Posterior vena cava (tissue), 2 donors: ENCODE results near the gene FGF22. TPM values are rescaled to one million over a fixed set of nuclear protein-coding genes. Genes with fewer than 3 reads are reported as not detected.
"Not testable (repeated sequence)": the region's sequence is repeated elsewhere in the genome, so short reads cannot be mapped to it uniquely, and the experiment has no call there.

Experiments used
- DNase-seq: peaks from one replicate; pipeline ENCODE4 v3.0.0-alpha.2; 2020; ENCODE audit warnings: low spot score
- intact Hi-C, 2 donors: fragments of 100-400 bp; cut with DNase I; formaldehyde crosslinking; loops; one replicate each; pipeline versions ENCODE4 v1.14.1 to v1.14.2; 2022 to 2023
- total RNA-seq, 2 donors: library from RNA; stranded (reverse); fragmentation: NEBNext Ultra II Directional; extraction: Animal tissue kit (Norgen Biotek cat#: 25700); gene quantifications; one replicate each; pipeline ENCODE4 v1.2.1, GENCODE V29; 2021
- donor health status: DM: yes; HTN: yes; CAD: no.
- donor health status: DM: yes; HTN: yes; CAD: no.

Gene FGF22
- total RNA-seq, 2 donors from 2014 or later = 0.37 TPM; not detected in 1

- no peak for DNase-seq
- intact Hi-C loops = no loop called here
Observed at GRCh38 chr19:651991-652390, 12.3 kb downstream of the FGF22 start.

GRCh38 chr19:652467-653389 is 13.0 kb downstream of the FGF22 start:
- intact Hi-C loops = no loop called here
- DNase-seq = no peak

GRCh38 chr19:653425-653824 is 13.7 kb downstream of the FGF22 start:
- no peak for DNase-seq

GRCh38 chr19:655691-656090 is 16.0 kb downstream of the FGF22 start:
- intact Hi-C loops = no loop called here
- no peak for DNase-seq

More at GRCh38 chr19:653425-653824, 13.7 kb downstream of the FGF22 start:
- intact Hi-C loops = no loop called here

- intact Hi-C loops = no loop called here
- DNase-seq = no peak
Observed at GRCh38 chr19:656751-657559, 17.3 kb downstream of the FGF22 start.

GRCh38 chr19:657611-658010 is 17.9 kb downstream of the FGF22 start:
- DNase-seq = no peak
- intact Hi-C loops = no loop called here

GRCh38 chr19:658059-658839 is 18.6 kb downstream of the FGF22 start:
- DNase-seq = no peak
- intact Hi-C loops = no loop called here

DNA sequence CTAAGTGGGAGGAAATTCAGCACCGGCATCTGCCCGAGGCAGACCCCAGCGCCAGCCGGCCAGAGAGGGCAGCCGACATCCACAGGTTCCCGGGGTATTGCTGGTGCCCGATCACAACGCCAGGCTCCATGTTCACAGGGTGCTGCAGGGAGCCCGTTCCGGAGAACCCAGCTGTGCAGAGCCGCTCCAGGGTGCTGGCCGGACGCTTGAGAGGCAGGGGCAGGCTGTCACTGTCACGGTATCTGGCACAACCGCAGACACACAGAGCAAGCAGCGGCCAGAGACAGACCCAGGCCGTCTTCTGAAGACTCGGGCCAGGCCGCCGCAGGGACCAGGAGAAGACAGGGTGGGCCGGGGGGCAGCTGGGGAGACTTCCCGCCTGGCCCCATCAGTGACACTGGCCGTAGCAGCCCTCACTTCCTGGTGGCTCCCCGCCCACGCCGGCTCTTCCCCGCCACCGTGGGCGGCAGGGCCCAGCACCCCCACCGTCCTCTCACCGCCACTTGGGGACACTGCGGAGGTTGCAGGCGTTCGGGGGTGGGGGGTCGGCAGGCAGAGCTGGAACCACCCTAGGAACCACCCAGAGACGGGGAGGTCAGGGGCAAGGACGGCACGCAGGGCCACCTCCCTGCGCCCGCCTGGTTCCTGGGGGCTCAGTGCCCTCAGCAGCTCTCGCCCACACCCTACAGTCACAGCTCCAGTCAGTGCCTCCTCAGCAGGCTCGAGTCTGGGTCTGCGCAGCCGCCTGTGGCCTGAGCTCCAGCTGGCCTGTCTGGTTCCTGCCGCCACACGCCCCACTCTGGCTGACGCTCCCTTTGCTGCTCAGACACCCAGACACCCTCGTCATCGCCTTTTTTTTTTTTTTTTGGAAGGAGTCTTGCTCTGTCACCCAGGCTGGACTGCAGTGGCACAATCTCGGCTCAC is 19.5 kb downstream of the FGF22 start:
- peak; percentile 92 for DNase-seq
- intact Hi-C loops = no loop called here

GRCh38 chr19:660793-661426 is 21.2 kb downstream of the FGF22 start:
- intact Hi-C loops = no loop called here

DNA sequence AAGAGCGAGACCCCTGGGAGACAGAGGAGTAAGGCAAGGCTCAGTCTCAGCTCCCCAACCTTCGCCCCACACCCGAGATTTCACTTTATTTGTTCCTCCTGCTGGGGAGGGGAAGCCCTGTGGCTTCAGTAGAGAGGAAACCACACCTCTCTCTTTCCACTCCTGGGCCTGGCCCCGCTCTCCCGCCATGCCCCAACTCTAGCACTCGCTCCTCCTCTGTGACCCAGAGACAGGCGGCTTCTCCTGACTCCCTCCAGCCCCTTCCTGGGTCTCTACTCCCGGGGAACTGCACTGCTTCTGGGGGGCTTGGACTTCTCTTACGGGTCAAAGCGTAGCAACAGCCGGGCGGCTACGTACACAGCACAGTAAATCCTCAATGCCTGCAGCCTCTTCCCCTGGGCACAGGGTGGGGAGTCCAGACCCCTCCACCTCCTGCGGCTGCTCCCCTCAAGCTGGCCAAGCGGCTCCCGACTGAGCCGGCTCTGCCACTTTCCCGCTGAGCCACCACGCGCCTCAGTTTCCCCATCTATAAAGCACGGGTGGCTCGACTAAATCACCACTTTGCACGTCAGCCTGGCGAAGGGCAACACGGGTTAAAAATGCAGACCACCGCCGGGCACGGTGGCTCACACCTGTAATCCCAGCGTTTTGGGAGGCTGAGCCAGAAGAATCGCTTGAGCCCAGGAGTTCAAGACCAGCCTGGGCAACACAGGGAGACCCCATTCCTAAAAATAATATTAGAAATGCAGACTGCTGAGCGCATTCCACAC is 21.9 kb downstream of the FGF22 start:
- intact Hi-C loops = no loop called here
- DNase-seq = no peak

More at GRCh38 chr19:660793-661426, 21.2 kb downstream of the FGF22 start:
- no peak for DNase-seq

DNA sequence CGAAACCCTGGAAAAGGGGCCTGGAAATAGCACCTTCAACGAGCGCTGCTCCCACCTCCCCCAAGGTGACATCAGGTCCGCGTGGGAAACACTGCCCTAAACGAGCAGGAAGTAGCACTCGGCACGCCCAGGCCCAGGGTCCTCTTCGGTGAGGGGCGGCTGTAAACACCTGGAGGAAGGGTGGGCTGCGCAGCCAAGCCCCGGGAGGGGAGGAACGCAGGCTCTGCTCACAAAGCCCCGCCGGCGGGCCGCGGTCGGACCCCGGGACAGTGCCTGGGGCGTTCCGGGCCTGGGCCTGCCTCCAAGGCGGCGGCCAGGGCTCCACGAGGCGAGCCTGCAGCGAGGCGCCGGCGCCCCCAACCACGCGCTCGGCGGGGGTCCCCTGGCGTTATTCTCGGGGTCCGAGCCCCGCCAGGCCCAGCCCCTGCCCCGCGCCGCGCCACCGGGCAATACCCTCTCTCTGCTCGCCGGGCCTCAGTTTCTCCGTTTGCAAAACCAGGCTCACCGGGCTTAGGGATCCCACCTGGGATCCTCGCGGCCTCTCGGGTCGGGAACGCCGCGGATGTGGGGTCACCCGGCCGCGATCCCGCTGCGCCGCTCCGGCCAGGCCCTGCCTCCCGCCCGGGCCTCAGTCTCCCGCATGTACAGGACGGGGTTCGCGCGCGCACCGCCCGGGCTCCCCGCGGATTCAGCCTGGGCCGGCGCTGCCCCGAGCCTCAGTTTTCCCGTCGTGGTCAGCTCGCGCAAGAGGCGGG is 22.7 kb downstream of the FGF22 start:
- no peak for DNase-seq
- intact Hi-C loops = no loop called here

DNA sequence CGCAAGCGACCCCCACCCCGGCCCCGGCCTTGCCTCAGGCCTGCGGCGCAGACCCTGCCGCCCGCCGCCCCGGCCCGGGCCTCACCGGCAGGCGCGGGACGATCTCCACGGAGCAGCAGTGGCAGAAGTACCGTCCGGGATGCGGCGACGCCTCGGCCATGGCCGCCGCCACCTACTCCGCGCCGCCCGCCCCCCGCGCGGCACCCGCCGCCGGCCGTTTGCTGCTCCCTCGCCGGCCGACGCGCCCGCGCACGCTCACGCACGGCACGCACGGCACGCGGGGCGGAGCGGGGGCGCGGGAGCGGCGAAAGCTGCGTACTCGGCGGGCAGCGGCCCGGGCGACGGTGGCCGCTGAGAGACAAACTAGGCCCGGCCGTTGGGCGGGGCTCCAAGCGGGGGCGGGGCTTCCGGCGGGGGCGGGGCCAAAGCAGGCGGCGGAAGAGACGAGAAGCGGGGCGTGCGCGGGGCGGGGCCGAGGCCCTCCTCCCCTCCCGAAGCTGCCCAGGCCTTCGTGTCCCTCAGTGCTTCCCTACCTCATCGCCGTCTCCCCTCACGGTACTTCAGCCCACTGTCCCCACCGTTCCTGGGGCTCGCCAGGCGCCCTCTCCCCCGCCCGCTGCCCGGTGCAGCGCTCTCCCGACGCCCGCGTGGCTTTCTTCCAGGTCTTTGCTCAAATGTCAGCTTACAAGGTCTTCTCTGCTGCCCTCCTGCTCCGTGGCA is 23.4 kb downstream of the FGF22 start, which contains the start of gene RNF126:
Gene RNF126, minus strand, starts transcription at position 253 of the 720 bp plus-strand sequence. Its CDS starts 93 bp downstream, at position 160.
- intact Hi-C loops = no loop called here
- DNase-seq = peak; percentile 98

DNA sequence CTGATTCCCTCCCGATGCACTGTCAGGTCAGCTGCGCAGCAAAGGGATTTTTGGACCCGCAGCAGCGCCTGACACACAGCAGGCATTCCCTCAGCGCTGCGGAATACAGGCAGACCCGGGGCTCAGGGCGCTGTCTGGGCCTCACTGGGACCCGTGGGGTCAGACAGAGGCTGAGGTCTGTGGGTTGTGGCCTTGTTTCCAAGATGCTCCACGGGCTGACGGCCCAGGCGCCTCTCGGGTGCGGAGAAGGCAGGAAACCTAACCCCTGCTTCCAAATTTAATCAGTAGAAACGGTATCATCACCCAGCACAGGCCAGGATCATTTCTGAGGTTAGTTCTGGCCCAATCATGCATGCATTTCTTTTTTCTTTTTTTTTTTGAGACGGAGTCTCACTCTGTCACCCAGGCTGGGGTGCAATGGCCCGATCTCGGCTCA is 24.0 kb downstream of the FGF22 start:
- intact Hi-C loops = loop anchor here in 1 of 2 donors (2.0 kb wide), 1 partner anchor 71 kb away; no protein-coding TSS in a partner anchor
- no peak for DNase-seq

DNA sequence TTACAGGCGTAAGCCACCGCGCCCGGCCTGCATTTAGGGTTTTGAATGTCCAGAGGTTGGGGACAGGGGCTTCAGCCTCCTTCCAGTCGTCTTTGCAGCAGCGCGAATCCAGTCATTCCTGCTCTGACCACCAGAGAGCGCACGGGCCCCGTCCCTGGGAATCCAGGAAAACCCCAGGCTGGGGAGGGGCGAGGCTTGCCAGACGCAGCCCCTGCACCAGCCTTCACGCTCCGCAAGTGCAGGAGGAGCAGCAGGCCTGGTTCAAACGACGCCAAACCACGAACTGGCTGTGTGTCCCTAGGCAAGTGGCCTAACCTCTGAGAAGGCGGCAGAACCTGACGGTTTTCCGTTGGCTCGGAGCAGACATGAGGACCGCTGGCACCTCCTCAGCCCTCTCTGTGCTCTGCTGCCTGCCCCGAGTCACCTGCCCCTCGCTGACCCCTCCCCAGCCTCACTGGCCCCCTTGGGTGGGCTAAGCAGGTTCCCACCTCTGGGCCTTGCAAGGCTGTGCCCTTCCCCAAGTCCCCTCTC is 25.3 kb downstream of the FGF22 start:
- intact Hi-C loops = loop anchor here in 1 of 2 donors (2.0 kb wide), 1 partner anchor 70 kb away; no protein-coding TSS in a partner anchor
- peak; percentile 94 for DNase-seq

GRCh38 chr19:666985-667573 is 27.4 kb downstream of the FGF22 start:
- intact Hi-C loops = loop anchor here in 1 of 2 donors (2.0 kb wide), 1 partner anchor 64 kb away; no protein-coding TSS in a partner anchor
- not testable (repeated sequence) for DNase-seq
